SJSA1 (cell line): Measurements from ENCODE around the gene MARK1. TPM values are rescaled to one million over a fixed set of nuclear protein-coding genes. Genes with fewer than 3 reads are reported as not detected.
"Not testable (repeated sequence)": the region's sequence is repeated elsewhere in the genome, so short reads cannot be mapped to it uniquely, and the experiment has no call there.

Source experiments
- DNase-seq, 2 experiments: peaks; one replicate each; pipeline ENCODE4 v3.0.0-alpha.2; 2015 to 2020; ENCODE audit warnings: low spot score in 2 of 2, low read depth in 1 of 2
- H3K27ac ChIP-seq: fragments of 250-450 bp; sonication (Bioruptor Pico); 2 replicates; pipeline ENCODE4 v1.5.1; 2020; ENCODE audit warnings: mild to moderate bottlenecking, moderate library complexity
- H3K27me3 ChIP-seq: fragments of 250-450 bp; sonication (Bioruptor Pico); replicated peaks from 2 replicates; pipeline ENCODE4 v1.5.1; 2020; ENCODE audit warnings: mild to moderate bottlenecking, moderate library complexity
- H3K36me3 ChIP-seq: fragments of 250-450 bp; sonication (Bioruptor Pico); 2 replicates; pipeline ENCODE4 v1.5.1; 2020; ENCODE audit warnings: mild to moderate bottlenecking
- H3K4me1 ChIP-seq: fragments of 250-450 bp; sonication (Bioruptor Pico); replicated peaks from 2 replicates; pipeline ENCODE4 v1.6.1; 2021; ENCODE audit warnings: mild to moderate bottlenecking
- H3K4me3 ChIP-seq: fragments of 250-450 bp; sonication (Bioruptor Pico); 2 replicates; pipeline ENCODE4 v1.5.1; 2020; ENCODE audit warnings: mild to moderate bottlenecking
- H3K9me3 ChIP-seq: fragments of 250-450 bp; sonication (Bioruptor Pico); replicated peaks from 2 replicates; pipeline ENCODE4 v1.5.1; 2020; ENCODE audit warnings: mild to moderate bottlenecking
- total RNA-seq: library from RNA; depleted of rRNA; stranded (reverse); fragments of >200 nt; shearing (Covaris generic); gene quantifications from 2 replicates; pipeline ENCODE4 v1.2.3, GENCODE V29; 2014

The MARK1 gene
- total RNA-seq, 1 experiment from 2014 or later: 0.08 TPM

GRCh38 chr1:220680085-220680687 is 152.2 kb downstream of the MARK1 start:
- H3K4me3 ChIP-seq: no peak overlapping the region
- no peaks in the 10 kb centered on the region for H3K36me3 ChIP-seq
- H3K27me3 ChIP-seq: no peaks in the 10 kb centered on the region
- no peaks in the 10 kb centered on the region for H3K9me3 ChIP-seq
- no peak overlapping the region for H3K27ac ChIP-seq
- peak in 1 of 2 experiments; percentile 30 for DNase-seq
- peaks cover 11% of the 10 kb centered on the region for H3K4me1 ChIP-seq

- H3K27me3 ChIP-seq: no peaks in the 10 kb centered on the region
- peak in 1 of 2 experiments; percentile 39 for DNase-seq
- no peak overlapping the region for H3K27ac ChIP-seq
- H3K9me3 ChIP-seq: no peaks in the 10 kb centered on the region
- H3K4me1 ChIP-seq: peaks cover 11% of the 10 kb centered on the region
- no peaks in the 10 kb centered on the region for H3K36me3 ChIP-seq
- H3K4me3 ChIP-seq: peak overlapping the region; percentile 23
These were observed 153.4 kb downstream of the MARK1 start for GRCh38 chr1:220681220-220681880.

DNA sequence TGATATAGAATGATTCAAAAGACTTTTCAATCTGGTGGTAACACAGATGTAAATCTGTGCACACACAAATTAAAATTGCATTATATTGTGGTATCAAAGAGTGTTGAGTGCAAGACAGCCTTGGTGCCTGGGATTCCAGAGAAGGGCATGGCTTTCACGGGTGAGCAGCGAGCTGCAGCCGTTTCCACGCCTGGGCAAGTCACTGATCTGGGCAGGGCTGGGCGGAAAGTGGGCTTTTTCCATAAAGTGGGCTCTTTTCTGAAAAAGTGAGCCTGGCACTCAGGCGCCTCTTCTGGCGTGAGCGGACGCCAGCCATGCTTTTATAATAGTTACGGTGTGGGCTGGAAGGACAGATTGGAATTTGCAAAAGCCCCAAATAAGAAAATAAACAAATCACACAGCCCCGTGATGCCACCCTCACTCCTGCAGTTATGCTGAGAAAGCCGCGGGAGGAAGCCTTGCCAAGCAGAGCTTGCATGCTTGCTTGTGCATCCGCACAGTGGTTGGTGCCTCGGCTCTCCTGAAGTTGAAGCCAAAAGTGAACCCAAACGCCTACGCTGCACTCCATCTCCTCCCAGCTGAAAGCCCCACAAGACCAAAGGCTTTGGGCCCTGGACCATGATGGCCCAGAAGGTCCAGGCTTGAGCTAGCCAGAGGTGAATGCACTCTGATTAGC is 155.1 kb downstream of the MARK1 start:
- Histone ChIP-seq H3K4me1 (peaks cover 11% of the 10 kb centered on the region), H3K27ac (no peak overlapping the region), H3K27me3 (no peaks in the 10 kb centered on the region), H3K36me3 (no peaks in the 10 kb centered on the region), H3K9me3 (no peaks in the 10 kb centered on the region), H3K4me3 (no peak overlapping the region)
- DNase-seq: peak; percentile 34 to 60

GRCh38 chr1:220683716-220684115 is 155.8 kb downstream of the MARK1 start:
- not testable (repeated sequence) for DNase-seq, H3K36me3 ChIP-seq, H3K9me3 ChIP-seq, H3K27me3 ChIP-seq, H3K4me3 ChIP-seq, H3K27ac ChIP-seq
- H3K4me1 ChIP-seq: peaks cover 11% of the 10 kb centered on the region

DNA sequence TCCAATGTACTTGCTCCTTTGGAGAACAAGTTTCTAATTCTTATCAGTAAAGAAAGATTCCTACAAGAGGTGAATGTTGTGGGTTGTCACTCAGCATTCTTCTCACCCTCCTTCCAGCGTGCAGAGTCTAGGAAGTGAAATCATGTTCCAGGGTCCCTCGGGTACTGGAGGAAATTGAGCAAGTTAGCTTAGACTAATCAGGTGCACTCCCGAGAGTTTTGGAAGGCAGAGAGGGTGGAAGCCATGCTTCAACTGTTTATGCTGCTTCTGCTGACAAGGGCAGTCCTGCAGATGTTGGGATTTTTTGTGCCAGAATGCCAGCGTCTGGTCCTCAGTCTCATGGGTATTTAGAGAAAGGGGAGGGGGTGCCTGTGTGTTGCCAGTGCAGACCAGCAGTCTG is 157.0 kb downstream of the MARK1 start:
- no peak for DNase-seq
- Histone ChIP-seq H3K36me3 (no peaks in the 10 kb centered on the region), H3K27me3 (no peaks in the 10 kb centered on the region), H3K4me1 (peaks cover 12% of the 10 kb centered on the region), H3K9me3 (no peaks in the 10 kb centered on the region), H3K4me3 (no peak overlapping the region), H3K27ac (no peak overlapping the region)

- Histone ChIP-seq H3K4me1 (peaks cover 20% of the 10 kb centered on the region), H3K27me3 (peaks cover 5% of the 10 kb centered on the region; the same call in 1 of the 2 replicates), H3K36me3 (no peaks in the 10 kb centered on the region), H3K4me3 (no peak overlapping the region), H3K9me3 (no peaks in the 10 kb centered on the region), H3K27ac (no peak overlapping the region)
- DNase-seq: no peak
These were observed 157.9 kb downstream of the MARK1 start for GRCh38 chr1:220685879-220686278.

DNA sequence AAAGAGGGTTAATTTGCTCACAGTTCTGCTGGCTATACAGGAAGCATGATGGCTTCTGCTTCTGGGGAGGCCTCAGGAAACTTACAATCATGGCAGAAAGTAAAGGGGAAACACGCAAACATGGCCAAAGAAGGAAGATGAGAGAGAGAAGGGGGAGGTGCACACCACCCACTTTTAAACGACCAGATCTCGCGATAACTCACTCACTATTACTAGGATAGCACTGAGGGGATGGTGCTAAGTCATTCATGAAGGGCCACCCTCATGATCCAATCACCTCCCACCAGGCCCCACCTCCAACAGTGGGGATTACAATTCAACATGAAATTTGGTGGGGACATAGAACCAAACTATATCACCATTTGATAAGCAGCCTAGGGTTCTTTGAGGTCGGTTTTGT is 159.9 kb downstream of the MARK1 start:
- DNase-seq: no peak
- H3K36me3 ChIP-seq: no peaks in the 10 kb centered on the region
- H3K4me1 ChIP-seq: peaks cover 17% of the 10 kb centered on the region
- H3K27ac ChIP-seq: no peak overlapping the region
- no peak overlapping the region for H3K4me3 ChIP-seq
- no peaks in the 10 kb centered on the region for H3K9me3 ChIP-seq
- H3K27me3 ChIP-seq: peaks cover 10% of the 10 kb centered on the region; the same call in 1 of the 2 replicates

GRCh38 chr1:220689666-220690065 is 161.7 kb downstream of the MARK1 start:
- DNase-seq: no peak
- H3K27me3 ChIP-seq: peaks cover 10% of the 10 kb centered on the region; the same call in 1 of the 2 replicates
- H3K4me3 ChIP-seq: no peak overlapping the region
- no peaks in the 10 kb centered on the region for H3K9me3 ChIP-seq
- H3K4me1 ChIP-seq: peaks cover 9% of the 10 kb centered on the region
- no peak overlapping the region for H3K27ac ChIP-seq
- no peaks in the 10 kb centered on the region for H3K36me3 ChIP-seq

- Histone ChIP-seq H3K27ac (no peak within 1 kb of the TSS), H3K4me3 (peak within 1 kb of the TSS; percentile 52), H3K36me3 (no peaks in the 10 kb centered on the region), H3K4me1 (peaks cover 9% of the 10 kb centered on the region), H3K27me3 (peaks cover 10% of the 10 kb centered on the region; the same call in 1 of the 2 replicates), H3K9me3 (no peaks in the 10 kb centered on the region)
- DNase-seq: peak; percentile 64 to 70
These were observed 162.5 kb downstream of the MARK1 start, which contains the start of gene C1orf115 for GRCh38 chr1:220690140-220691052. C1orf115 (plus strand) TSS chr1:220690363; CDS start chr1:220690403, 40 bp downstream.

DNA sequence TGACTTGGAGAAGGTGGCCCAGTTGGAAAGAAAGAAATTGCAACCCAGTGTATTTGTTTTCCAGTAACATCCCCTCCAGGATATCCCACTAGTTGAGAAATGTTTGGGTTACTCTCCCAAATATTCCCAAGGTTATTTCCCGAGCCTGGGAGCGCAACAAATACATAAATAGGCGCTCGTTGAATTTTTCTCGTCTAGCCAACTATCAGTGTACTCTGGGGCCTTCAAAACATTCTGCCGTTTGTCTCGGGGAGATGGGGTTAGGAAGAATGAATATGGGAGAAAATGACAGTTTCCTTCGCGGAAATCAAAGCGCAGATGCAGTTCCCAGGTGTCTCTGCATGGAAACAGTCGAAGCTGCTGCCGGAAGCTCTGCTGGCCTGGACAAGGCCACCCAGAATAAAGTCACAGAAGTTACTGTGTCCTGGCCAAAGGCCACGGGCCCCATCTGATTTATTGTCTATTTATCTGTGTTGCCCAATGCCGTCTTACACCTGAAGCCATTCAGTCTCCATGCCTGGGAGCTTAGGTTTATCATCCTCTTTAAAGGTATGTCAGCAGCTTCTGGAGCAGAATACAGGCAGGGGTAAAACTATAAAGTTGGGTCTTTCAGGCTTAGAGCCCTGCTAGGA is 163.2 kb downstream of the MARK1 start:
- no peak for DNase-seq
- H3K9me3 ChIP-seq: no peaks in the 10 kb centered on the region
- H3K4me1 ChIP-seq: peaks cover 9% of the 10 kb centered on the region
- no peak overlapping the region; the same call in 1 of the 2 replicates for H3K4me3 ChIP-seq
- H3K27ac ChIP-seq: no peak overlapping the region
- H3K36me3 ChIP-seq: no peaks in the 10 kb centered on the region
- peaks cover 10% of the 10 kb centered on the region; the same call in 1 of the 2 replicates for H3K27me3 ChIP-seq

- no peak overlapping the region for H3K4me3 ChIP-seq
- H3K27ac ChIP-seq: no peak overlapping the region
- H3K27me3 ChIP-seq: peaks cover 10% of the 10 kb centered on the region; the same call in 1 of the 2 replicates
- peaks cover 9% of the 10 kb centered on the region for H3K4me1 ChIP-seq
- no peaks in the 10 kb centered on the region for H3K36me3 ChIP-seq
- DNase-seq: no peak
- H3K9me3 ChIP-seq: no peaks in the 10 kb centered on the region
These were observed 164.7 kb downstream of the MARK1 start for GRCh38 chr1:220692436-220693228.

DNA sequence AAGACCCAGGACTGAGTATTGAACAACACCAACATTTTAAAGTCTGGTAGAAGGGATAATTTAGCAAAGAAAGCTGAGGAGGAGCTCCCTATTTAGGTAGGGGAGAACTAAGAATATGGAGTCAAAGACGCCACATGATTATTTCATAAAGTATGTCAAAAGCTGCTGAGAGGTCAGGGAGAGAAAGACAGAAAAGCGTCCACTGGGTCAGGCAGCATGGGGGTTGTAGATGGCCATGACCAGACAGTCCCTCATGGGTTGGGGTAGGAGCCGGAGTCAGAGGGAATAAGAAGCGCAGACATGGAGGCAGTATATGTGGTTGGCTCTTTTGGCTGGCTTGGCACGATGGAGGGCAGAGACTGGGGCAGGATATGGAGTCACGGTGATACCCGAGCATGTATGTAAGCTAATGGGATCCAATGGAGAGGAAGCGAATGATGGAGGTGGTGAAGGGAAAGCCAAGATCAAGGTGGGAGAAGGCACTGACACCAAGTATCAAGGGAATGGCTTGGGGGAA is 167.0 kb downstream of the MARK1 start:
- Histone ChIP-seq H3K27me3 (peaks cover 10% of the 10 kb centered on the region; the same call in 1 of the 2 replicates), H3K27ac (no peak overlapping the region), H3K36me3 (no peaks in the 10 kb centered on the region), H3K4me1 (peaks cover 8% of the 10 kb centered on the region), H3K4me3 (no peak overlapping the region), H3K9me3 (no peaks in the 10 kb centered on the region)
- no peak for DNase-seq
